K562 (cell line): ENCODE measurements around the gene SULT1A2. TPM values are rescaled to one million over a fixed set of nuclear protein-coding genes. Genes with fewer than 3 reads are reported as not detected.
"Not testable (repeated sequence)": the region's sequence is repeated elsewhere in the genome, so short reads cannot be mapped to it uniquely, and the experiment has no call there.

Experiments
- ATAC-seq: fragments of 200-7000 bp; cut with Tn5 transposase; 3 replicates; pipeline ENCODE4 v1.9.1; 2020; ENCODE audit warnings: moderate library complexity
- BruUV-seq: library from RNA; stranded (reverse); fragments of 400-500 nt; replicated peaks from 2 replicates; lab custom pipeline; 2021; lab: Mats Ljungman, UMichigan
- CTCF ChIA-PET: fragments of 300-600 bp; formaldehyde crosslinking; extraction: SDS; loops from one replicate; lab custom pipeline; 2021; ENCODE audit warnings: low intra/inter-chr PET ratio; lab: Yijun Ruan, JAX
- POLR2A ChIA-PET: fragments of 300-600, 350-650 bp; sonication (Branson Sonifier 250); formaldehyde crosslinking; extraction: SDS; loops from one replicate; lab custom pipeline; 2021; ENCODE audit warnings: antibody characterized with exemption, inconsistent platforms; lab: Yijun Ruan, JAX
- DNase-seq, 4 experiments: peaks; one replicate each; pipeline versions ENCODE4 v3.0.0 to v3.0.0-alpha.2; 2011 to 2018; ENCODE audit warnings: low spot score in 3 of 4, mixed read lengths in 3 of 4; ENCODE audit errors: extremely low read depth in 1 of 4
- FAIRE-seq: peaks from 2 replicates; lab custom pipeline; 2011; peaks lifted over from hg19 to GRCh38; lab: Jason Lieb, UNC
- H2AFZ ChIP-seq: 2 replicates; pipeline ENCODE4 v1.6.0; 2011; ENCODE audit warnings: low read depth, low read length, control low read depth, inconsistent platforms
- H3K27ac ChIP-seq: fragments of 200-600 bp; 3 replicates; pipeline ENCODE4 v1.8.0; 2011; ENCODE audit warnings: low read depth, mild to moderate bottlenecking, control low read depth, inconsistent platforms, low read length, moderate library complexity, mixed read lengths; ENCODE audit errors: extremely low read depth
- H3K27me3 ChIP-seq, 2 experiments: fragments of 300-600 bp in 1 of 2; 2 replicates in 1 of 2; 3 replicates in 1 of 2; pipeline versions ENCODE4 v1.6.0 to v1.8.0; 2011; ENCODE audit warnings: inconsistent platforms in 2 of 2, low read length in 2 of 2, mild to moderate bottlenecking in 1 of 2, mixed read lengths in 1 of 2, moderate library complexity in 1 of 2; ENCODE audit not compliant: control insufficient read depth in 2 of 2, insufficient read depth in 2 of 2
- H3K36me3 ChIP-seq: fragments of 300-600 bp; 3 replicates; pipeline ENCODE4 v1.8.0; 2011; ENCODE audit warnings: mild to moderate bottlenecking, low read length, inconsistent platforms; ENCODE audit not compliant: control insufficient read depth, insufficient read depth
- H3K4me1 ChIP-seq, 2 experiments: fragments of 200-600 bp in 1 of 2; replicated peaks in 1 of 2; 2 replicates in 1 of 2; 3 replicates in 1 of 2; pipeline versions ENCODE4 v1.5.1 to v1.8.0; 2011; ENCODE audit warnings: inconsistent platforms in 2 of 2, low read length in 2 of 2, mild to moderate bottlenecking in 1 of 2, mixed read lengths in 1 of 2, moderate library complexity in 1 of 2; ENCODE audit not compliant: control insufficient read depth in 2 of 2, insufficient read depth in 2 of 2
- H3K4me2 ChIP-seq: 2 replicates; pipeline ENCODE4 v1.6.1; 2011; ENCODE audit warnings: low read length, control low read depth, inconsistent platforms, mixed read lengths; ENCODE audit not compliant: insufficient read depth
- H3K4me3 ChIP-seq: fragments of 200-600 bp; sonication (generic), shearing (Covaris generic); 2 replicates; pipeline ENCODE4 v1.5.1; 2016; ENCODE audit warnings: control low read depth, inconsistent platforms
- H3K79me2 ChIP-seq: fragments of 200-600 bp; 3 replicates; pipeline ENCODE4 v1.8.0; 2011; ENCODE audit warnings: low read length, inconsistent platforms; ENCODE audit not compliant: control insufficient read depth, insufficient read depth
- H3K9ac ChIP-seq, 2 experiments: 2 replicates each; pipeline versions ENCODE4 v1.6.0 to v1.6.1; 2011; ENCODE audit warnings: low read depth in 2 of 2, low read length in 2 of 2, control low read depth in 1 of 2, inconsistent platforms in 1 of 2, mild to moderate bottlenecking in 1 of 2, mixed read lengths in 1 of 2; ENCODE audit not compliant: insufficient read depth in 1 of 2
- H3K9me1 ChIP-seq: one replicate; pipeline ENCODE4 v1.6.0; 2011; ENCODE audit warnings: inconsistent platforms, mild to moderate bottlenecking, low read length, moderate library complexity; ENCODE audit not compliant: control insufficient read depth, insufficient read depth
- H3K9me3 ChIP-seq: replicated peaks from 2 replicates; pipeline ENCODE4 v1.5.1; 2011; ENCODE audit warnings: low read depth, low read length, inconsistent platforms; ENCODE audit not compliant: control insufficient read depth, insufficient read depth
- H4K20me1 ChIP-seq: replicated peaks from 2 replicates; pipeline ENCODE4 v1.6.1; 2011; ENCODE audit warnings: low read length, inconsistent platforms, mixed read lengths; ENCODE audit not compliant: control insufficient read depth, insufficient read depth
- IRF2 ChIP-seq: sonication (generic); formaldehyde crosslinking; IDR thresholded peaks from 2 replicates; pipeline ENCODE4 v1.8.1; 2022; ENCODE audit warnings: mild to moderate bottlenecking, missing genetic modification reagents
- MAFK ChIP-seq: IDR thresholded peaks from 2 replicates; pipeline ENCODE4 v1.6.1; 2011; ENCODE audit warnings: low read length, improper control_type of control experiment
- NBN ChIP-seq: fragments of 450-650 bp; IDR thresholded peaks from 2 replicates; pipeline ENCODE4 v1.6.1; 2016; ENCODE audit warnings: low read depth, mild to moderate bottlenecking
- RHOXF2B ChIP-seq: fragments of 250-450 bp; sonication (Bioruptor Pico); conservative IDR thresholded peaks from 2 replicates; pipeline ENCODE4 v1.5.1; 2021
- TRIM24 ChIP-seq, 2 experiments: fragments of 450-650 bp; IDR thresholded peaks; 2 replicates each; pipeline ENCODE4 v1.6.1; 2016
- WGBS: fragments of 100-300 bp; shearing (Covaris generic); methylation state at CpG from one replicate; pipeline ENCODE4 v1.1.6; 2016; ENCODE audit warnings: low coverage, mixed read lengths; ENCODE audit not compliant: insufficient coverage; ENCODE audit errors: missing lambda C conversion rate; 5-methylcytosine and 5-hydroxymethylcytosine counted together
- in situ Hi-C: fragments of 300-500 bp; cut with MboI; formaldehyde crosslinking; loops from 4 replicates; pipeline ENCODE4 v1.15.0; 2018; ENCODE audit warnings: inconsistent platforms, mixed read lengths
- intact Hi-C: fragments of 100-400 bp; cut with micrococcal nuclease; formaldehyde crosslinking; loops from 2 replicates; pipeline ENCODE4 v1.14.2; 2022
- polyA plus RNA-seq, 8 experiments: library from polyadenylated mRNA; depleted of rRNA in 4 of 8; stranded (reverse) in 5 of 8; unstranded in 3 of 8; fragments of >200 nt; fragmentation: Nextera tagmentation in 2 of 8; fragmentation: Illumina TruSeq in 1 of 8; extraction: Ambion mirVana in 2 of 8; extraction: Trizol in 1 of 8; gene quantifications; 2 replicates each; pipeline versions ENCODE4 v1.2.1 to v1.2.3, GENCODE V29; 2011 to 2014; ENCODE audit warnings: inconsistent platforms in 1 of 8, missing spikeins in 1 of 8
- total RNA-seq, 7 experiments: library from RNA; depleted of rRNA in 6 of 7; stranded (reverse); fragments of >200 nt in 6 of 7; fragmentation: Illumina TruSeq in 2 of 7; extraction: Trizol in 2 of 7; gene quantifications; 2 replicates each; pipeline versions ENCODE4 v1.2.1 to v1.2.3, GENCODE V29; 2011 to 2021; ENCODE audit warnings: low replicate concordance in 1 of 7
- TF ChIP-seq, protein P1 (sequence below), 3 experiments: IDR thresholded peaks in 2 of 3; conservative IDR thresholded peaks in 1 of 3; 2 replicates each; pipeline ENCODE4 v1.5.1; 2011 to 2012; ENCODE audit warnings: low read length in 3 of 3, mild to moderate bottlenecking in 3 of 3, control low read depth in 2 of 3, improper control_type of control experiment in 1 of 3, inconsistent platforms in 1 of 3, low read depth in 1 of 3, mixed read lengths in 1 of 3, moderate library complexity in 1 of 3; ENCODE audit not compliant: insufficient read depth in 2 of 3
- TF ChIP-seq, protein P2 (sequence below): fragments of 450-650 bp; IDR thresholded peaks from 2 replicates; pipeline ENCODE4 v1.6.1; 2016

The SULT1A2 gene
- total and polyA plus RNA-seq, 9 of the 15 experiments (the other 6 are each of a cell fraction or from before 2014, with no cell fraction given): 0.73 to 3.2 (median 1.7) TPM

DNA sequence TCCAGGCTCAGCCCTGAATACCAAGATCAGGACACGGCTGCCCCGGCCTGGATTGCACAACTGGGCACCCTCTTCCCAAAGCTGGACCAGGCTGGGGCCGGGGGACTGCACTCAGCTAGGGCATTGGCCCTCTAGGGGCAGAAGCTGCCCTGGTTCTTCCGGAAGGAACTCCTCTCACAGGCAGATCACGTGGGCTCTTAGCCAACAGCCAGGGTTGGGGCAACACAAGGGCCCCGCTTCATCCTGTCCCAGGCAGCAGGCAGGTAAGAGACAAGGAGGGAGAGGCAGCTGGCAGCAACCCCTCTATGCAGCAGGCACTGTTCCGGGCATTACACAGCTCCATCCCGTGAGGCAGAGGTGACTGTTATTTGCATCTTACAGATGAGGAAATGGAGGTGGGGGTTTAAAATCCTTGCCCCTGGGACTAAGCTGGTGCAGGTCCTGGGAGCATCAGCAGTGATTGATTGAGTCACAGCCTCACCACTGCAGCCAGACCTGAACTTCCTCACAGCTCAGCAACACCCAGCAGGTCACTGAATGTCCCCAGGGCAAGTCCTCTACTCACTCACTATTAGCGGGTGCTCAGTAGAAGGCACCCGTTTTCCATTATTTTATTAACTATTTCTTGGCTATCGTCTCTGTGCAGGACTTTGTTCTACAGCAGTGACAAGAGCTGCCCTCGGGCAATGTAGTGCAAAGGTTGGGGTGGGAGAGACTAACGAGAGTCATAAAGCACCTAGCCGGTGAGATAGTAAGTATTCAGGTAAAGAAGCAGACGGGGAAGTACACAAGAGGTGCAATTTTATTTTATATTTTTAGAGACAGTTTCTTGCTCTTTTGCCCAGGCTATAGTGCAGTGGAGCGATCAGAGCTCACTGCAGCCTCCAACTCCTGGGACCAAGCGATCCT lies 2.8 kb upstream of the SULT1A2 start:
- H3K9ac ChIP-seq, H3K4me2 ChIP-seq, H3K27me3 ChIP-seq, FAIRE-seq, H2AFZ ChIP-seq, H3K9me1 ChIP-seq, H3K36me3 ChIP-seq, CTCF ChIA-PET, BruUV-seq, H3K27ac ChIP-seq, H3K79me2 ChIP-seq, H4K20me1 ChIP-seq, intact Hi-C loops, DNase-seq, H3K9me3 ChIP-seq, H3K4me3 ChIP-seq, POLR2A ChIA-PET: not testable (repeated sequence)
- in situ Hi-C loops: loop anchor here (25.0 kb wide), 4 partner anchors 113 to 1613 kb away; partner anchors contain the start of genes EIF3C and EIF3CL
- peak; percentile 17; the same call in 1 of the 3 replicates for ATAC-seq
- no CpG with 5 or more reads among the region's 17 CpGs for WGBS
- peaks cover 11 to 22% of the 10 kb centered on the region in 2 experiments for H3K4me1 ChIP-seq

DNA sequence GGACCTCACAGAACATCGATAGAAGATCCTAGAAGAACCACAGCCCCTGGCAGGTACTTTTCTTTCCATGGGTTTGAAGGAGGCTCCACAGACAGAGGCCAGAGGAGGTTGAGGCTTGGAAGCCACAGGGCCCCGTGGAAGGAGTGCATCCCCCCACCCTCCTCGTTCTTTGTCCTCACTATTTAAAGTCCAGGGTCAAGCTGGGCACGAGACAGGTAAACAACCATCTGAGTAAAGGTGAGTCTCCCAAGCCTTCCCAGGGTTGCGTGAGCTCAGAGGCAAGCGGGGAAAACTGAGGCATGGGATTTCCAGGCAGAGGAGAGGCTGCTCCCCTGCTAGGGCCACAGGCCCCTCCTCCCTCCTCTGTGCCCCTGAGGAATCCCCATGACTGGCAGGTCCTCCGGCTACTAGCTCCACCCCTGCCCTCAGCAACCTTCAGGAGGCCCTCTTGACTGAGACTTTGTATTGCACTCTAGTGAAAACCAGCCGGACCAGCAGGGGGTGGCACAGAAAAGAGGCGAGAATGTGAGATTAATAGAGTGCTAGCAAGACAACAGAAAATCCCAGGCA lies 927 bp upstream of the SULT1A2 start:
- H3K4me2 ChIP-seq: peak overlapping the region; percentile 33
- H3K4me3 ChIP-seq: no peak overlapping the region
- peaks cover 11 to 22% of the 10 kb centered on the region in 2 experiments for H3K4me1 ChIP-seq
- CTCF ChIA-PET: no interaction called here
- ATAC-seq (peak; percentile 82), FAIRE-seq (peak; percentile 79), DNase-seq (peak; percentile 66 to 73 (median 72))
- BruUV-seq: no TSS peak
- POLR2A ChIA-PET: interaction anchor here (0.7 to 1.0 kb wide), 5 partner anchors 8 to 24 kb away, joined by 3 to 4 read pairs (median 3); partner anchors contain the start of gene SULT1A1
- no peaks in the 10 kb centered on the region for H3K36me3 ChIP-seq
- in situ Hi-C loops: no loop called here
- no peaks in the 10 kb centered on the region for H3K79me2 ChIP-seq
- intact Hi-C loops: no loop called here
- H3K9me3 ChIP-seq: no peaks in the 10 kb centered on the region
- H4K20me1 ChIP-seq: no peaks in the 10 kb centered on the region
- H2AFZ ChIP-seq: peak overlapping the region; percentile 87
- no peaks in the 10 kb centered on the region for H3K27me3 ChIP-seq
- H3K9ac ChIP-seq: peak overlapping the region in 1 of 2 experiments; percentile 89; a peak in 1 of 4 replicates
- WGBS: 57% methylated on average over 8 of the region's 9 CpGs
- H3K27ac ChIP-seq: peak overlapping the region; percentile 32; the same call in 2 of the 3 replicates
- H3K9me1 ChIP-seq: peaks cover 4% of the 10 kb centered on the region
- no peak for TF ChIP-seq TRIM24 (IDR thresholded peaks at IDR 0.05)
- TF ChIP-seq IRF2: no peak
- TF ChIP-seq NBN: 0 out of 2 replicates have a peak, but pooled peaks have one; percentile 38
- TF ChIP-seq MAFK: no peak
- TF ChIP-seq, protein P1, sequence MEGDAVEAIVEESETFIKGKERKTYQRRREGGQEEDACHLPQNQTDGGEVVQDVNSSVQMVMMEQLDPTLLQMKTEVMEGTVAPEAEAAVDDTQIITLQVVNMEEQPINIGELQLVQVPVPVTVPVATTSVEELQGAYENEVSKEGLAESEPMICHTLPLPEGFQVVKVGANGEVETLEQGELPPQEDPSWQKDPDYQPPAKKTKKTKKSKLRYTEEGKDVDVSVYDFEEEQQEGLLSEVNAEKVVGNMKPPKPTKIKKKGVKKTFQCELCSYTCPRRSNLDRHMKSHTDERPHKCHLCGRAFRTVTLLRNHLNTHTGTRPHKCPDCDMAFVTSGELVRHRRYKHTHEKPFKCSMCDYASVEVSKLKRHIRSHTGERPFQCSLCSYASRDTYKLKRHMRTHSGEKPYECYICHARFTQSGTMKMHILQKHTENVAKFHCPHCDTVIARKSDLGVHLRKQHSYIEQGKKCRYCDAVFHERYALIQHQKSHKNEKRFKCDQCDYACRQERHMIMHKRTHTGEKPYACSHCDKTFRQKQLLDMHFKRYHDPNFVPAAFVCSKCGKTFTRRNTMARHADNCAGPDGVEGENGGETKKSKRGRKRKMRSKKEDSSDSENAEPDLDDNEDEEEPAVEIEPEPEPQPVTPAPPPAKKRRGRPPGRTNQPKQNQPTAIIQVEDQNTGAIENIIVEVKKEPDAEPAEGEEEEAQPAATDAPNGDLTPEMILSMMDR (IDR thresholded peaks at IDR 0.05 in 2 of 3, conservative IDR thresholded peaks at IDR 0.05 in 1 of 3; ENCODE audit: insufficient read depth in 2 of 3, low read depth in 1 of 3, low read length in 3 of 3): peak; percentile 49 to 63 (median 63)
- TF ChIP-seq RHOXF2B (CRISPR knock-in tag): no peak
- TF ChIP-seq, protein P2, sequence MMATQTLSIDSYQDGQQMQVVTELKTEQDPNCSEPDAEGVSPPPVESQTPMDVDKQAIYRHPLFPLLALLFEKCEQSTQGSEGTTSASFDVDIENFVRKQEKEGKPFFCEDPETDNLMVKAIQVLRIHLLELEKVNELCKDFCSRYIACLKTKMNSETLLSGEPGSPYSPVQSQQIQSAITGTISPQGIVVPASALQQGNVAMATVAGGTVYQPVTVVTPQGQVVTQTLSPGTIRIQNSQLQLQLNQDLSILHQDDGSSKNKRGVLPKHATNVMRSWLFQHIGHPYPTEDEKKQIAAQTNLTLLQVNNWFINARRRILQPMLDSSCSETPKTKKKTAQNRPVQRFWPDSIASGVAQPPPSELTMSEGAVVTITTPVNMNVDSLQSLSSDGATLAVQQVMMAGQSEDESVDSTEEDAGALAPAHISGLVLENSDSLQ: peak; percentile 93
